ENCODE results near the gene ADAM12.

ADAM12 gene

GRCh38 chr10:126253611-126253998 lies 134.7 kb downstream of the ADAM12 start:
- no peaks in the 10 kb centered on the region for H3K27me3 ChIP-seq
- H3K36me3 ChIP-seq = no peaks in the 10 kb centered on the region
- H3K27ac ChIP-seq = no peak overlapping the region
- TF ChIP-seq CTCF (IDR thresholded peaks at IDR 0.05) = no peak
- H3K4me3 ChIP-seq (ENCODE audit: low read depth in 1 of 2, low read length in 1 of 2) = no peak overlapping the region
- H3K9me3 ChIP-seq = no peaks in the 10 kb centered on the region
- H3K4me1 ChIP-seq (ENCODE audit: control insufficient read depth in 1 of 2, insufficient read depth in 1 of 2, low read depth in 1 of 2, low read length in 1 of 2) = no peaks in the 10 kb centered on the region

GRCh38 chr10:126252884-126253610 lies 135.2 kb downstream of the ADAM12 start:
- no peak overlapping the region for H3K27ac ChIP-seq
- no peak for TF ChIP-seq CTCF (IDR thresholded peaks at IDR 0.05)
- H3K9me3 ChIP-seq = no peaks in the 10 kb centered on the region
- H3K27me3 ChIP-seq = no peaks in the 10 kb centered on the region
- H3K36me3 ChIP-seq = no peaks in the 10 kb centered on the region
- no peaks in the 10 kb centered on the region for H3K4me1 ChIP-seq (ENCODE audit: control insufficient read depth in 1 of 2, insufficient read depth in 1 of 2, low read depth in 1 of 2, low read length in 1 of 2)
- H3K4me3 ChIP-seq (ENCODE audit: low read depth in 1 of 2, low read length in 1 of 2) = no peak overlapping the region

GRCh38 chr10:126251778-126252407 lies 136.4 kb downstream of the ADAM12 start:
- H3K4me3 ChIP-seq (ENCODE audit: low read depth in 1 of 2, low read length in 1 of 2) = no peak overlapping the region
- no peaks in the 10 kb centered on the region for H3K9me3 ChIP-seq
- no peaks in the 10 kb centered on the region for H3K4me1 ChIP-seq (ENCODE audit: control insufficient read depth in 1 of 2, insufficient read depth in 1 of 2, low read depth in 1 of 2, low read length in 1 of 2)
- no peak overlapping the region for H3K27ac ChIP-seq
- no peaks in the 10 kb centered on the region for H3K36me3 ChIP-seq
- H3K27me3 ChIP-seq = no peaks in the 10 kb centered on the region
- no peak for TF ChIP-seq CTCF (IDR thresholded peaks at IDR 0.05)

- no peak for TF ChIP-seq CTCF (IDR thresholded peaks at IDR 0.05)
- H3K9me3 ChIP-seq = no peaks in the 10 kb centered on the region
- no peak overlapping the region for H3K27ac ChIP-seq
- no peak overlapping the region for H3K4me3 ChIP-seq (ENCODE audit: low read depth in 1 of 2, low read length in 1 of 2)
- no peaks in the 10 kb centered on the region for H3K4me1 ChIP-seq (ENCODE audit: control insufficient read depth in 1 of 2, insufficient read depth in 1 of 2, low read depth in 1 of 2, low read length in 1 of 2)
- no peaks in the 10 kb centered on the region for H3K36me3 ChIP-seq
- no peaks in the 10 kb centered on the region for H3K27me3 ChIP-seq
Measured at GRCh38 chr10:126250527-126251310, 137.6 kb downstream of the ADAM12 start.

GRCh38 chr10:126250045-126250444 lies 138.2 kb downstream of the ADAM12 start:
- Histone ChIP-seq H3K27ac (no peak overlapping the region), H3K4me1 (ENCODE audit: control insufficient read depth in 1 of 2, insufficient read depth in 1 of 2, low read depth in 1 of 2, low read length in 1 of 2) (no peaks in the 10 kb centered on the region), H3K9me3 (no peaks in the 10 kb centered on the region)

More at GRCh38 chr10:126250045-126250444, 138.2 kb downstream of the ADAM12 start:
- H3K4me3 ChIP-seq (ENCODE audit: low read depth in 1 of 2, low read length in 1 of 2) = no peak overlapping the region
- no peaks in the 10 kb centered on the region for H3K36me3 ChIP-seq
- no peaks in the 10 kb centered on the region for H3K27me3 ChIP-seq
- no peak for TF ChIP-seq CTCF (IDR thresholded peaks at IDR 0.05)

Data from neutrophil (primary cell).